ENCODE data around the gene BIRC2.

GRCh38 chr11:102314784-102315183 lies 32.2 kb upstream of the BIRC2 start:
- no peak for TF ChIP-seq HDGF (IDR thresholded peaks at IDR 0.05; ENCODE audit: borderline replicate concordance)
- TF ChIP-seq SP1 (IDR thresholded peaks at IDR 0.05): no peak
- TF ChIP-seq FOXM1 (IDR thresholded peaks at IDR 0.05; ENCODE audit: borderline replicate concordance): no peak
- no peak for TF ChIP-seq BHLHE40 (IDR thresholded peaks at IDR 0.05; ENCODE audit: borderline replicate concordance)
- no peak for TF ChIP-seq L3MBTL2 (conservative IDR thresholded peaks at IDR 0.05)
- TF ChIP-seq ELF4 (IDR thresholded peaks at IDR 0.05): no peak
- no peak for TF ChIP-seq NFRKB (IDR thresholded peaks at IDR 0.05)
- no peak for TF ChIP-seq FOXA1 (IDR thresholded peaks at IDR 0.05)
- TF ChIP-seq ARNT (IDR thresholded peaks at IDR 0.05): no peak

Data from HEK293T (cell line).